ENCODE measurements around the gene GRN.

Gene GRN

GRCh38 chr17:44317545-44317944, 27.6 kb upstream of the GRN start:
- Histone ChIP-seq H3K4me3 (ENCODE audit: low read depth in 1 of 2, low read length in 1 of 2) (no peak overlapping the region), H3K36me3 (peaks cover 21% of the 10 kb centered on the region), H3K27ac (no peak overlapping the region), H3K4me1 (ENCODE audit: control insufficient read depth in 1 of 2, insufficient read depth in 1 of 2, low read depth in 1 of 2, low read length in 1 of 2) (peaks cover 0 to 9% of the 10 kb centered on the region in 2 experiments), H3K27me3 (peaks cover 63% of the 10 kb centered on the region), H3K9me3 (no peaks in the 10 kb centered on the region)
- TF ChIP-seq CTCF (IDR thresholded peaks at IDR 0.05) = no peak

- TF ChIP-seq CTCF (IDR thresholded peaks at IDR 0.05) = no peak
- no peaks in the 10 kb centered on the region for H3K9me3 ChIP-seq
- no peak overlapping the region for H3K4me3 ChIP-seq (ENCODE audit: low read depth in 1 of 2, low read length in 1 of 2)
- no peak overlapping the region for H3K27ac ChIP-seq
- H3K4me1 ChIP-seq (ENCODE audit: control insufficient read depth in 1 of 2, insufficient read depth in 1 of 2, low read depth in 1 of 2, low read length in 1 of 2) = peaks cover 0 to 9% of the 10 kb centered on the region in 2 experiments
- peaks cover 56% of the 10 kb centered on the region for H3K27me3 ChIP-seq
- peaks cover 21% of the 10 kb centered on the region for H3K36me3 ChIP-seq
These were observed 26.8 kb upstream of the GRN start for GRCh38 chr17:44318077-44318892.

- Histone ChIP-seq H3K27me3 (peaks cover 38% of the 10 kb centered on the region), H3K27ac (no peak overlapping the region), H3K4me3 (ENCODE audit: low read depth in 1 of 2, low read length in 1 of 2) (no peak overlapping the region), H3K4me1 (ENCODE audit: control insufficient read depth in 1 of 2, insufficient read depth in 1 of 2, low read depth in 1 of 2, low read length in 1 of 2) (peaks cover 12 to 16% of the 10 kb centered on the region in 2 experiments), H3K36me3 (peaks cover 21% of the 10 kb centered on the region), H3K9me3 (no peaks in the 10 kb centered on the region)
- TF ChIP-seq CTCF (IDR thresholded peaks at IDR 0.05) = no peak
These were observed 25.0 kb upstream of the GRN start for GRCh38 chr17:44320066-44320465.

- no peak overlapping the region for H3K27ac ChIP-seq
- no peak overlapping the region for H3K4me3 ChIP-seq (ENCODE audit: low read depth in 1 of 2, low read length in 1 of 2)
- peaks cover 26% of the 10 kb centered on the region in 2 experiments for H3K4me1 ChIP-seq (ENCODE audit: control insufficient read depth in 1 of 2, insufficient read depth in 1 of 2, low read depth in 1 of 2, low read length in 1 of 2)
- no peaks in the 10 kb centered on the region for H3K9me3 ChIP-seq
- no peak for TF ChIP-seq CTCF (IDR thresholded peaks at IDR 0.05)
- peaks cover 21% of the 10 kb centered on the region for H3K36me3 ChIP-seq
- peaks cover 24% of the 10 kb centered on the region for H3K27me3 ChIP-seq
These were observed 23.6 kb upstream of the GRN start for GRCh38 chr17:44321246-44322120.

- Histone ChIP-seq H3K36me3 (peaks cover 21% of the 10 kb centered on the region), H3K4me1 (ENCODE audit: control insufficient read depth in 1 of 2, insufficient read depth in 1 of 2, low read depth in 1 of 2, low read length in 1 of 2) (peaks cover 32 to 35% of the 10 kb centered on the region in 2 experiments), H3K27ac (no peak overlapping the region), H3K4me3 (ENCODE audit: low read depth in 1 of 2, low read length in 1 of 2) (no peak overlapping the region), H3K27me3 (peaks cover 15% of the 10 kb centered on the region), H3K9me3 (no peaks in the 10 kb centered on the region)
- no peak for TF ChIP-seq CTCF (IDR thresholded peaks at IDR 0.05)
These were observed 22.7 kb upstream of the GRN start for GRCh38 chr17:44322236-44322895.
